H1 (cell line): Measurements from ENCODE around the gene PLGRKT. TPM values are rescaled to one million over a fixed set of nuclear protein-coding genes. Genes with fewer than 3 reads are reported as not detected.

ENCODE experiments used
- MAFK ChIP-seq: IDR thresholded peaks from 2 replicates; pipeline ENCODE4 v1.6.1; 2012; ENCODE audit warnings: low read depth, mild to moderate bottlenecking, improper control_type of control experiment, low read length
- SIRT6 ChIP-seq: IDR thresholded peaks from one replicate; pipeline ENCODE4 v1.7.1; 2012; ENCODE audit warnings: low read length, inconsistent platforms
- polyA plus RNA-seq, 7 experiments: library from polyadenylated mRNA; depleted of rRNA in 3 of 7; stranded (reverse) in 5 of 7; unstranded in 2 of 7; fragments of >200 nt in 5 of 7; fragments of 200-250 nt in 2 of 7; gene quantifications; 1 replicate in 5 of 7; 2 replicates in 1 of 7; 4 replicates in 1 of 7; pipeline versions ENCODE4 v1.2.1 to v1.2.3, GENCODE V29; 2011 to 2013; ENCODE audit warnings: missing spikeins in 2 of 7, mixed read lengths in 2 of 7
- total RNA-seq: library from RNA; stranded (reverse); fragmentation: NEBNext Ultra II Directional; extraction: Animal tissue kit (Norgen Biotek cat#: 25700); gene quantifications from 2 replicates; pipeline ENCODE4 v1.2.1, GENCODE V29; 2021
- TF ChIP-seq, protein P1 (sequence below): IDR thresholded peaks from 2 replicates; pipeline ENCODE4 v1.6.1; 2011; ENCODE audit warnings: low read depth, mild to moderate bottlenecking, low read length; ENCODE audit not compliant: insufficient read depth

PLGRKT gene
- total and polyA plus RNA-seq, 2 of the 8 experiments (the other 6 are each of a cell fraction or from before 2014, with no cell fraction given), result 5.4 to 15.7 TPM

GRCh38 chr9:5486988-5487387 is 49.3 kb upstream of the PLGRKT start (continued):
- TF ChIP-seq, protein P1, sequence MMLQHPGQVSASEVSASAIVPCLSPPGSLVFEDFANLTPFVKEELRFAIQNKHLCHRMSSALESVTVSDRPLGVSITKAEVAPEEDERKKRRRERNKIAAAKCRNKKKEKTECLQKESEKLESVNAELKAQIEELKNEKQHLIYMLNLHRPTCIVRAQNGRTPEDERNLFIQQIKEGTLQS, result no peak
- TF ChIP-seq MAFK, result no peak
- TF ChIP-seq SIRT6, result no peak
